Liver (tissue), 9 donors: ENCODE measurements around the gene HEG1. TPM values are rescaled to one million over a fixed set of nuclear protein-coding genes. Genes with fewer than 3 reads are reported as not detected.

Experiments
- DNase-seq: peaks from one replicate; pipeline ENCODE4 v3.0.0-alpha.2; 2017; ENCODE audit warnings: low spot score
- H3K27ac ChIP-seq, 2 donors: one replicate each; pipeline ENCODE4 v1.7.0; 2013; ENCODE audit warnings: inconsistent platforms in 2 of 2, low read length in 2 of 2, control low read depth in 1 of 2, low read depth in 1 of 2, mild to moderate bottlenecking in 1 of 2
- H3K27me3 ChIP-seq, 4 donors: one replicate each; pipeline versions ENCODE4 v1.6.1 to v1.7.0; 2013; ENCODE audit warnings: low read length in 3 of 4, inconsistent platforms in 1 of 4, mild to moderate bottlenecking in 1 of 4, moderate library complexity in 1 of 4; ENCODE audit not compliant: control insufficient read depth in 4 of 4, insufficient read depth in 4 of 4
- H3K36me3 ChIP-seq, 4 donors: one replicate each; pipeline versions ENCODE4 v1.6.1 to v1.7.0; 2013; ENCODE audit warnings: low read length in 3 of 4, mild to moderate bottlenecking in 3 of 4, low read depth in 1 of 4, moderate library complexity in 1 of 4; ENCODE audit not compliant: control insufficient read depth in 4 of 4, insufficient read depth in 3 of 4
- H3K4me1 ChIP-seq, 4 donors: one replicate each; pipeline versions ENCODE4 v1.6.1 to v1.7.0; 2013; ENCODE audit warnings: low read length in 3 of 4, mild to moderate bottlenecking in 3 of 4, moderate library complexity in 1 of 4; ENCODE audit not compliant: control insufficient read depth in 4 of 4, insufficient read depth in 4 of 4
- H3K4me3 ChIP-seq, 3 donors: one replicate each; pipeline versions ENCODE4 v1.6.1 to v1.7.0; 2013; ENCODE audit warnings: low read length in 3 of 3, control low read depth in 1 of 3, low read depth in 1 of 3, mild to moderate bottlenecking in 1 of 3
- H3K9ac ChIP-seq, 2 donors: one replicate each; pipeline ENCODE4 v1.7.0; 2013; ENCODE audit warnings: low read length in 2 of 2, mild to moderate bottlenecking in 2 of 2, moderate library complexity in 2 of 2, control low read depth in 1 of 2, low read depth in 1 of 2
- H3K9me3 ChIP-seq, 4 donors: one replicate each; pipeline versions ENCODE4 v1.6.1 to v1.7.0; 2013; ENCODE audit warnings: low read length in 3 of 4; ENCODE audit not compliant: control insufficient read depth in 4 of 4
- EGR1 ChIP-seq, 2 donors: IDR thresholded peaks; 2 replicates each; pipeline ENCODE4 v1.6.1; 2016 to 2018; ENCODE audit warnings: antibody characterized with exemption in 2 of 2, low read depth in 2 of 2
- FOXA2 ChIP-seq: IDR thresholded peaks from 2 replicates; pipeline ENCODE4 v1.6.1; 2016; ENCODE audit warnings: antibody characterized with exemption
- GABPA ChIP-seq, 2 donors: IDR thresholded peaks in 1 of 2; conservative IDR thresholded peaks in 1 of 2; 2 replicates each; pipeline ENCODE4 v1.6.1; 2016; ENCODE audit warnings: antibody characterized with exemption in 2 of 2, mild to moderate bottlenecking in 1 of 2, moderate library complexity in 1 of 2
- HNF4A ChIP-seq, 2 donors: conservative IDR thresholded peaks; 2 replicates each; pipeline ENCODE4 v1.6.1; 2016; ENCODE audit warnings: antibody characterized with exemption in 2 of 2, mild to moderate bottlenecking in 2 of 2
- HNF4G ChIP-seq: IDR thresholded peaks from 2 replicates; pipeline ENCODE4 v1.6.1; 2016; ENCODE audit warnings: antibody characterized with exemption
- JUND ChIP-seq, 2 donors: IDR thresholded peaks; 2 replicates each; pipeline ENCODE4 v1.6.1; 2016; ENCODE audit warnings: antibody characterized with exemption in 2 of 2
- NR2F2 ChIP-seq: IDR thresholded peaks from 2 replicates; pipeline ENCODE4 v1.6.1; 2016; ENCODE audit warnings: antibody characterized with exemption
- RAD21 ChIP-seq, 2 donors: IDR thresholded peaks; 2 replicates each; pipeline ENCODE4 v1.6.1; 2016; ENCODE audit warnings: antibody characterized with exemption in 2 of 2, mild to moderate bottlenecking in 2 of 2
- RXRA ChIP-seq, 2 donors: IDR thresholded peaks; 2 replicates each; pipeline ENCODE4 v1.6.1; 2017 to 2018; ENCODE audit warnings: antibody characterized with exemption in 2 of 2, mild to moderate bottlenecking in 1 of 2
- SP1 ChIP-seq: IDR thresholded peaks from 2 replicates; pipeline ENCODE4 v1.6.1; 2018; ENCODE audit warnings: antibody characterized with exemption, mild to moderate bottlenecking
- TAF1 ChIP-seq: conservative IDR thresholded peaks from 2 replicates; pipeline ENCODE4 v1.6.1; 2016; ENCODE audit warnings: antibody characterized with exemption, mild to moderate bottlenecking
- YY1 ChIP-seq: IDR thresholded peaks from 2 replicates; pipeline ENCODE4 v1.6.1; 2016; ENCODE audit warnings: antibody characterized with exemption, mild to moderate bottlenecking
- WGBS: extraction: QIAGEN DNeasy Blood & Tissue Kit; methylation state at CpG from one replicate; pipeline ENCODE4 v1.1.7; 2013; 5-methylcytosine and 5-hydroxymethylcytosine counted together
- polyA plus RNA-seq, 2 donors: library from polyadenylated mRNA; stranded (reverse) in 1 of 2; unstranded in 1 of 2; fragments of 200-250 nt in 1 of 2; fragments of >200 nt in 1 of 2; fragmentation: Nextera tagmentation in 1 of 2; extraction: Ambion mirVana in 1 of 2; gene quantifications; one replicate each; pipeline versions ENCODE4 v1.2.1 to v1.2.3, GENCODE V29; 2013 to 2015
- total RNA-seq, 2 donors: library from RNA; depleted of rRNA; stranded (reverse); fragments of >200 nt; gene quantifications; one replicate each; pipeline ENCODE4 v1.2.3, GENCODE V29; 2014
- TF ChIP-seq, protein P1 (sequence below): IDR thresholded peaks from 2 replicates; pipeline ENCODE4 v1.6.1; 2016; ENCODE audit warnings: antibody characterized with exemption
- TF ChIP-seq, protein P2 (sequence below): IDR thresholded peaks from 2 replicates; pipeline ENCODE4 v1.6.1; 2016; ENCODE audit warnings: antibody characterized with exemption
- TF ChIP-seq, protein P3 (sequence below): IDR thresholded peaks from 2 replicates; pipeline ENCODE4 v1.6.1; 2016; ENCODE audit warnings: antibody characterized with exemption
- TF ChIP-seq, protein P4 (sequence below): IDR thresholded peaks from 2 replicates; pipeline ENCODE4 v1.6.1; 2016; ENCODE audit warnings: antibody characterized with exemption, mild to moderate bottlenecking
- donor health status: healthy.
- donor health status: healthy.
- donor health status: healthy.
- donor health status: healthy.
- donor health status: healthy.

Gene HEG1
- total and polyA plus RNA-seq, 4 donors: 1.4 to 16.0 (median 5.3) TPM

DNA sequence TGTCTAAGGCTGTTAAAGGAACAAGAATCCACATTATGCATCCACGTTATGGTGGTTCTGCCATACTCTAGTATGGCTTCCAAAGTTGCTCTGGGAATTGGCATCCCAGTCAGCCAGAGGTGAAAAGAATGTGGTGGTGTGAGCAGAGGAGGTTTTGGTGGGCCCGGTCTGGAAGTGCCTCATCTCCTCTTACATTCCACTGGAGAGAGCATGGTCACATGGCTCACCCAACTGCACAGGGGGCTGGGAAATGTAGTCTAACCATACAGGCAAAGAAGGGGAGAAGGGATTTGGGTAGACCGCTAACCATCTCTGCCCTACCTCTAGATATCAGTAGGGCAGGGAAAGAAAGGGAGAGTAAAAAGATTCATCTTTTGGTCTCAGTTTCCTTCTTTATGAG lies 3.2 kb upstream of the HEG1 start (continued):
- TF ChIP-seq, protein P1, sequence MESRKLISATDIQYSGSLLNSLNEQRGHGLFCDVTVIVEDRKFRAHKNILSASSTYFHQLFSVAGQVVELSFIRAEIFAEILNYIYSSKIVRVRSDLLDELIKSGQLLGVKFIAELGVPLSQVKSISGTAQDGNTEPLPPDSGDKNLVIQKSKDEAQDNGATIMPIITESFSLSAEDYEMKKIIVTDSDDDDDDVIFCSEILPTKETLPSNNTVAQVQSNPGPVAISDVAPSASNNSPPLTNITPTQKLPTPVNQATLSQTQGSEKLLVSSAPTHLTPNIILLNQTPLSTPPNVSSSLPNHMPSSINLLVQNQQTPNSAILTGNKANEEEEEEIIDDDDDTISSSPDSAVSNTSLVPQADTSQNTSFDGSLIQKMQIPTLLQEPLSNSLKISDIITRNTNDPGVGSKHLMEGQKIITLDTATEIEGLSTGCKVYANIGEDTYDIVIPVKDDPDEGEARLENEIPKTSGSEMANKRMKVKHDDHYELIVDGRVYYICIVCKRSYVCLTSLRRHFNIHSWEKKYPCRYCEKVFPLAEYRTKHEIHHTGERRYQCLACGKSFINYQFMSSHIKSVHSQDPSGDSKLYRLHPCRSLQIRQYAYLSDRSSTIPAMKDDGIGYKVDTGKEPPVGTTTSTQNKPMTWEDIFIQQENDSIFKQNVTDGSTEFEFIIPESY: no peak
- TF ChIP-seq SP1: no peak
- TF ChIP-seq TAF1: no peak
- TF ChIP-seq, protein P2, sequence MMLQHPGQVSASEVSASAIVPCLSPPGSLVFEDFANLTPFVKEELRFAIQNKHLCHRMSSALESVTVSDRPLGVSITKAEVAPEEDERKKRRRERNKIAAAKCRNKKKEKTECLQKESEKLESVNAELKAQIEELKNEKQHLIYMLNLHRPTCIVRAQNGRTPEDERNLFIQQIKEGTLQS: no peak
- no peak for TF ChIP-seq FOXA2
- TF ChIP-seq, protein P3, sequence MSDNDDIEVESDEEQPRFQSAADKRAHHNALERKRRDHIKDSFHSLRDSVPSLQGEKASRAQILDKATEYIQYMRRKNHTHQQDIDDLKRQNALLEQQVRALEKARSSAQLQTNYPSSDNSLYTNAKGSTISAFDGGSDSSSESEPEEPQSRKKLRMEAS: no peak
- no peak for TF ChIP-seq RXRA (IDR thresholded peaks at IDR 0.05)
- no peak for TF ChIP-seq YY1
- TF ChIP-seq HNF4G: no peak

DNA sequence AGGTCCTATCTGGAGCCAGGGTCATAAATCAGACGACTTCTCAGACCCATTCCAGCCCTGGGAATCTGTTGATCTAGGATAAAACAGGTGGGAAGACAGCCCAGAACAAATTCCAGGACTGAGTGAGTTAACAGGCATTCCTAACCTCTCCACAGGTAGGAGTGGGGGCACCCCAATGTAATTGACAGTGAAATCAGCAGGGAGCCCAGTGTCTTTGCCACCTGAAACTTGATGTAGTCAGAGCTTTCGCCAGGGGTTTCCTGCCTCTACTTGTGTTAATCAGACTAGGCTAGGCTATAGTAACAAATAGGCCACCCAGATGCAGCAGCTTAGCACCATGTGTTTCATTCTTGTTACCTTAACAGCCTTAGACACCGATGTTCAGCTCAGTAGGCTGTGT lies 2.7 kb upstream of the HEG1 start:
- no peaks in the 10 kb centered on the region for H3K9me3 ChIP-seq
- TF ChIP-seq HNF4A (conservative IDR thresholded peaks at IDR 0.05): no peak
- TF ChIP-seq, protein P1: no peak
- TF ChIP-seq GABPA (IDR thresholded peaks at IDR 0.05 in 1 of 2, conservative IDR thresholded peaks at IDR 0.05 in 1 of 2): no peak
- no peak for TF ChIP-seq FOXA2
- no peak for TF ChIP-seq RXRA (IDR thresholded peaks at IDR 0.05)
- no peak for TF ChIP-seq NR2F2
- no peak for TF ChIP-seq HNF4G
- no peak for DNase-seq
- H3K27me3 ChIP-seq: no peaks in the 10 kb centered on the region
- WGBS: 94% methylated on average over 3 of the region's 3 CpGs
- no peaks in the 10 kb centered on the region for H3K36me3 ChIP-seq
- H3K9ac ChIP-seq: no peak overlapping the region
- H3K4me3 ChIP-seq: no peak overlapping the region
- H3K4me1 ChIP-seq: peaks cover 7 to 21% (median 16%) of the 10 kb centered on the region in 4 donors
- no peak overlapping the region for H3K27ac ChIP-seq

DNA sequence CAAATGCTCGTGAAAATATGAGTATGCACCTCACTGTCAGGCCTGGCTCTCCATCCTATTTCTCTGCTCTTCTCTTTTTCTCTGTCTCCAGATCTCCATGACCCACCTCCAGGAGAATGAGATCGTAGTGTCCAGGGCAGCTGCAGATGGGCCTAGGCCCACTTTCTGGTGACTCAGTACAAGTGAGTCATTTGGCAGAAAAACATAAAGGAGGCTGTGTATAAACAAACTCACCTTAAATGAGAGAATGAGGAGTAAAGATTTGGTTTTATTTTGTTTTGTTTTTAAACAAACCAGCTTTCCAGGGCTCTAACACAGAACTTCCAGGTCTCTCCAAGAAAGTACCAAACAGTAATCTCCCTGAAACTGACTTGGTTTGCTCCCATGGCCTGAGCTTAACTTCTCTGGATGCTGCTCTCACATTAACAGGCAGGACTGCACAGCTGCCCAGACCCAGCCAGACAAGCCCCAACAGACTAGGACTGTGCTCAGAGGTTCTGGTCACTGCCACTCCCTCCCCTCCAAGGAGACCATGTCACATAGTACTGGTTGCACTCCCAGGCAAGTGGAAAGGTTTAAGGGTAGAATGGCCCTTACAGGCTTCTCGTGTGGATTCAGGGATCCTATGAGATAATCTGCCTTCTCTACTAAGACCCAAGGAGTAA lies 1.5 kb upstream of the HEG1 start:
- WGBS: 96% methylated on average over 3 of the region's 3 CpGs
- Histone ChIP-seq H3K36me3 (no peaks in the 10 kb centered on the region), H3K27ac (no peak overlapping the region), H3K27me3 (no peaks in the 10 kb centered on the region), H3K4me3 (no peak overlapping the region), H3K9me3 (no peaks in the 10 kb centered on the region), H3K9ac (no peak overlapping the region), H3K4me1 (peaks cover 4 to 29% (median 21%) of the 10 kb centered on the region in 4 donors)
- DNase-seq: no peak
- no peak for TF ChIP-seq JUND (IDR thresholded peaks at IDR 0.05)
- TF ChIP-seq RAD21 (IDR thresholded peaks at IDR 0.05): no peak
- no peak for TF ChIP-seq TAF1
- TF ChIP-seq NR2F2: no peak
- TF ChIP-seq HNF4G: no peak
- TF ChIP-seq EGR1 (IDR thresholded peaks at IDR 0.05; ENCODE audit: low read depth in 2 of 2): no peak
- TF ChIP-seq, protein P1: no peak
- no peak for TF ChIP-seq YY1
- TF ChIP-seq, protein P4, sequence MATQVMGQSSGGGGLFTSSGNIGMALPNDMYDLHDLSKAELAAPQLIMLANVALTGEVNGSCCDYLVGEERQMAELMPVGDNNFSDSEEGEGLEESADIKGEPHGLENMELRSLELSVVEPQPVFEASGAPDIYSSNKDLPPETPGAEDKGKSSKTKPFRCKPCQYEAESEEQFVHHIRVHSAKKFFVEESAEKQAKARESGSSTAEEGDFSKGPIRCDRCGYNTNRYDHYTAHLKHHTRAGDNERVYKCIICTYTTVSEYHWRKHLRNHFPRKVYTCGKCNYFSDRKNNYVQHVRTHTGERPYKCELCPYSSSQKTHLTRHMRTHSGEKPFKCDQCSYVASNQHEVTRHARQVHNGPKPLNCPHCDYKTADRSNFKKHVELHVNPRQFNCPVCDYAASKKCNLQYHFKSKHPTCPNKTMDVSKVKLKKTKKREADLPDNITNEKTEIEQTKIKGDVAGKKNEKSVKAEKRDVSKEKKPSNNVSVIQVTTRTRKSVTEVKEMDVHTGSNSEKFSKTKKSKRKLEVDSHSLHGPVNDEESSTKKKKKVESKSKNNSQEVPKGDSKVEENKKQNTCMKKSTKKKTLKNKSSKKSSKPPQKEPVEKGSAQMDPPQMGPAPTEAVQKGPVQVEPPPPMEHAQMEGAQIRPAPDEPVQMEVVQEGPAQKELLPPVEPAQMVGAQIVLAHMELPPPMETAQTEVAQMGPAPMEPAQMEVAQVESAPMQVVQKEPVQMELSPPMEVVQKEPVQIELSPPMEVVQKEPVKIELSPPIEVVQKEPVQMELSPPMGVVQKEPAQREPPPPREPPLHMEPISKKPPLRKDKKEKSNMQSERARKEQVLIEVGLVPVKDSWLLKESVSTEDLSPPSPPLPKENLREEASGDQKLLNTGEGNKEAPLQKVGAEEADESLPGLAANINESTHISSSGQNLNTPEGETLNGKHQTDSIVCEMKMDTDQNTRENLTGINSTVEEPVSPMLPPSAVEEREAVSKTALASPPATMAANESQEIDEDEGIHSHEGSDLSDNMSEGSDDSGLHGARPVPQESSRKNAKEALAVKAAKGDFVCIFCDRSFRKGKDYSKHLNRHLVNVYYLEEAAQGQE: no peak
- TF ChIP-seq, protein P2: no peak
- no peak for TF ChIP-seq SP1
- no peak for TF ChIP-seq FOXA2
- no peak for TF ChIP-seq HNF4A (conservative IDR thresholded peaks at IDR 0.05)
